Activated naive CD8-positive, alpha-beta T cell treated with anti-CD3 and anti-CD28 coated beads, Interleukin-2, amount 50 U/mL, for 16 hours (primary cell): ENCODE data around the gene ZNF584.
"Not testable (repeated sequence)": the region's sequence is repeated elsewhere in the genome, so short reads cannot be mapped to it uniquely, and the experiment has no call there.

Experiments
- DNase-seq: peaks from one replicate; pipeline ENCODE4 v3.0.0-alpha.2; 2020; ENCODE audit warnings: low read depth, low spot score

The ZNF584 gene

DNA sequence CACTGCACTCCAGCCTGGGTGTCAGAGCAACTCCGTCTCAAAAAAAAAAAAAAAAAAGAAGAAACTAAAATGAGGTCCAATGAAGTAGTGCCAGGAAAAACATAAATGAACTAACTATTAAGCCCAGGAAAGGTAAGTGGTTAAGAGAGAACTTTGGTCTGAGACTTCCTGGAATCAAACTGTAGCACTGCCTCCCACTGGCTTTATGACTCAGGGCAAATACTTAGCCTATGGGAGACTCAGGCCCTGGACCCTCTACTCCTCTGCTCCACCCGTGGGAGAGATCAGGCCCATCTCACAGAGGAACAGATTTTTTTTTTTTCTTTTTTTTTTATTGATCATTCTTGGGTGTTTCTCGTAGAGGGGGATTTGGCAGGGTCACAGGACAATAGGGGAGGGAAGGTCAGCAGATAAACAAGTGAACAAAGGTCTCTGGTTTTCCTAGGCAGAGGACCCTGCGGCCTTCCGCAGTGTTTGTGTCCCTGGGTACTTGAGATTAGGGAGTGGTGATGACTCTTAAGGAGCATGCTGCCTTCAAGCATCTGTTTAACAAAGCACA is 4.5 kb upstream of the ZNF584 start:
- DNase-seq: not testable (repeated sequence)

DNA sequence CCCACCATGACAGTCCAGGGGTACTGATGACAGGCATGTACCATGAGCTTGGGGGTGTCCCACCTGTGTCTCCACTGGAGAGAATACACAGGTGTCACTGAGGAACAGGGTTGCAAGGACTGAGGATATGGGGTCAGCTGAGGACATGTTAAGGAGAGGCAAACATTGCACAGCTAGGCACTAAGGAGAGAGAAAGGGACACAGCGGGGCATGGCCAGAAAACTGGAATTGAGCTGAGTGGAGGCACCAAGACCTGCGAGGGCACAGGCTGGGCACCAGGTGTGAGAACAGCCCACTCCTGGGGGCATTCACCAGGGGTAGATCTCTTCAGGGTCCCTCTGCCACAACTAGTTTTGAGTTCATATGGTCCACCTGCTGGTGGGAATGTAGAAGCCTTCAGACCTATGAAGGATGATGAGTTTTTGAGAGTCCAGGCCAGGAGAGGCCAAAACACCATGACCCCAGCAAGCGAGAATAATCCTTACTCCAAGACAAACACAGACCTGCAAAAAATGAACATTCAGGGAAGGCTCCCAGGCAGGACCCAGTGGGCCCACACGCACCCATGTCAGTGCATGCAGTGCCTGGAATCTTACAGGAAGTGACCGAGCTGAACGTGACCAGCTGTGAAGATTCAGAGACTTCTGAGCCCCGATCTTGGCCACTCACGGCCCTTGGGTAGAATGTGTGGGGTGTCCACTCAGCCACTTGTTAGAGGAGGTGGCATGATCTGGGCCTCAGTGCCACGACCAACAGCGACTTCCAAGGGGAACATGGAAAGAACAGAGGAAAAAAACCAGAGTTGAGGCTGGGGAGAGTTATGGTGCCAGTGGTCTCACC is 1.4 kb upstream of the ZNF584 start:
- DNase-seq: no peak

DNA sequence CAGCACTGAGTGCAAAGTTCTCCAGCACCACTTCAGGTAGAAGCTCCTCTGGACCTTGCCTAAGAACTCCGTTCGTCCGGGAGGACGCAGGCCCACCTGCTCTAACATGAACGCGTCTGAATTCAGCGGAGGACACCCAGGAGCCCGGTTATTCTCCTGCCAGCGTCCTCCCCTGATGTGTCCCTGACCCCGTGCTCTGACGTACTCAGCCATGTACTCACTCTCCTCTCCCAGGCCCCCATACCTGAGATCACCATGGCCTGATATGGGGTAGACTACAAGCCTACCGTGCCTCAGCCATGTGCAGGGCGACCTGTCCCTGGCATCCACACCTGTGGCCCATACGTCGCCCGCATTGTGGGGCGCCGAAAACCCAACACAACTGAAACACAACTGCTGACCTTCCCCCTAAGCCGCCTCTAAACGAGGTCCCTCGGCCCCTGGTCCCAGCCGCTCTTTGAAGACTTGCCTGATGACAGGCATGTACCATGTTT is 744 bp upstream of the ZNF584 start:
- no peak for DNase-seq

DNA sequence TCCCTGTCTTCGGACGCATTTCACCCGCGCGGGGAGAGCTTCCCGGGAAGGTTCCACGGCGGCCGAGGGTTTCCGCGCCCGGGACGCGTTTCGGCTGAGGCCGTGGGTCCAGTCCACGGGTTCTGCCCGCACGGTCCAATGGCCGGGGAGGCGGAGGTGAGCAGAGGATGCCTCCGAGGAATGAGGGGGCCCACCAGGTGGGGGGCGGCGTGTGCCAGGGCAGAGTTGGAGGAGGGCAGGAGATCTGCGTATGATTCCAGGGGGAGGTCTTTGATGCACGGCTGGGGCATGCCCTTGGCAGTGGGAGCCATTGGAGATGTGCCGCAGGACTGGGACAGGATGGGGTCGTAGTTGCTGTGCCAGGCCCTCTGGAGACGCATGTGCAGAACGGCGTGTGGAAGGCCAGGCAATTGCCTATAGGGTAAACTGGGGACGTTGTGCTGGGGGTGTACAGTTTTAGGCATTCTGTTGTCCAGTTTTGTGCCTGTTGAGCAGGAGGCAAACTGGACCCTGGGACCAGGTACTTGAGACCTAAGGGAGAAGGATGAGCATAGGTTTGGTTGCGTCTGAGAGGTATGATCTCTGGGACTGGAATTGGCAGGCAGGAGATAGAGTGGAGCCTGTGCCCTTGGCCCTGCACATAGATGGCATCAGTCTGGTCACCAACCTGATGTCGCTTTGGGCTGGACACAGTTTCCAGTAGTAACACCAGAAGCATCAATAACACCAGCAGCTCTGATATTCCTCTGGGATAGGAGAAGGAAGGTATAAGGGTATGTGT is 751 bp downstream of the ZNF584 start:
- no peak for DNase-seq

DNA sequence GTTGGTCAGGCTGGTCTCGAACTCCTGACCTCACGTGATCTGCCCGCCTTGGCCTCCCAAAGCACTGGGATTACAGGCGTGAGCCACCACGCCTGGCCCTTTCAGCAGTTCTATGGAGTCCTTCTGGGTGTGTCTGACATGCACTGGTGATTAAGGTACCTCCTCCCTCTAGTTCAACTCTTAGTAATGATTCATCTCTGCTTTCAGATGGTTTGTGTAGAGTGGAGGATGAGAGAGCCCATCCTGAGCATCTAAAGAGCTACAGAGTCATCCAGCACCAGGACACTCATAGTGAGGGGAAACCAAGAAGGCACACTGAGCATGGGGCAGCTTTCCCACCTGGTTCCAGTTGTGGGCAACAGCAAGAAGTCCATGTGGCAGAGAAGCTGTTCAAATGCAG is 8.2 kb downstream of the ZNF584 start:
- DNase-seq: no peak

DNA sequence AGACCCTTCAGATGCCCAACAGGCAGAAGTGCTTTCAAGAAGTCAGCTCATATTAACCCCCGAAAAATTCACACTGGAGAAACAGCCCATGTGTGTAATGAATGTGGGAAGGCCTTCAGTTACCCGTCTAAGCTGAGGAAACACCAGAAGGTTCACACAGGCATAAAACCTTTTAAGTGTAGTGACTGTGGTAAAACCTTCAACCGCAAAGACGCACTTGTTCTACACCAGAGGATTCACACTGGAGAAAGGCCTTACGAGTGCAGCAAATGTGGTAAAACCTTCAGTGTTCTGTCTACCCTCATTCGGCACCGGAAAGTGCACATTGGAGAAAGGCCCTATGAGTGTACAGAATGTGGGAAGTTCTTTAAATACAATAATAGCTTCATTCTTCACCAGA is 8.6 kb downstream of the ZNF584 start:
- no peak for DNase-seq

DNA sequence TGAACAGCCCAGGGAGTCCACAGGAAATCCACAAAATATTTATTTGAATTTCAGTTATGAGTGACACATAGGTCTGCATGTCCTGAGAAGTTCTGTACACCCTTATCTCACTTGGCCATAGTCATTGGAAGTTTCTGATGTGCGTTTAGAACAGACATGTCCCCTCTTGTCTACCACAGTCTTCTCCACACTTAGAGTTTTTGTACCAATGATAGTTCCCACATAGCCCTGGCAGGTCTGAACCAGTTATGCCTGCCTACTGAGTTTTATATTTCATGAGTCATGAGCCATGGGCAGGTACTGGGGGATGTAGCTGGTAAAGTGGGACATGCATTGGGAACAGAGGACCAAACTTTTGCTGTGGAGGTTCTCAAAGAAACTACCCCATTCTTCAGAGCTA is 20.2 kb downstream of the ZNF584 start:
- no peak for DNase-seq

DNA sequence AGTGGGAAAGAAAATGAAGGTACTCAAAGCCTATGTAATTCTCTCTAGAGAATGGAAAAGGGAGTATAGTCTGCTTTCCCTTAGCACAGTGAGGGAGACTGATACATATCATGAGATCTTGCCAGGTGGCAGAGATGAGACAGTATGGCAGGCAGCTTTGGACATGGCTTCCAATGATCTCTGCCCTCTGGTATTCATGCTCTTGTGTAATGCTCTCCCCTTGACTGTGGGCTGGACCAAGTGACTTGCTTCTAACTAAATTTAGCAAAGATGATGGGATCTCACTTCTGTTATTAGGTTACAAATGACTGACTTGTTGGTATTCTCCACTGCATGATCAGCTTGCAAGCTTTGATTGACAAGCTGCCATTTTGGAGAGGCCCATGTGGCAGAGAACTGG is 21.3 kb downstream of the ZNF584 start:
- DNase-seq: no peak

DNA sequence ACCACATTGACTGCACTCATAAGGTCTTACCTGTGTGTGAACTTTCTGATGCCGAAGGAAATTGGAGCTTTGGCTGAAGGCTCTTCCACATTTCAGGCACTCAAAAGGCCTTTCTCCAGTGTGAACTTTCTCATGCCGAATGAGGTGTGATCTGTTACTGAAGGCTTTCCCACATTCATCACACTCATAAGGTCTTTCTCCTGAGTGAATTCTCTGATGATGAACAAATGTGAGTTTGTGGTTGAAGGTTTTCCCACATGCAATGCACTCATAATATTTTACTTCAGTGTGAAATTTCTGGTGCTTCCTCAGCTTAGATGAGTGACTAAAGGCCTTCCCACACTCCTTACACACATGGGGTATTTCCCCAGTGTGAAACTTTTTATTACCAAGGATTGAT is 25.8 kb downstream of the ZNF584 start:
- DNase-seq: no peak

DNA sequence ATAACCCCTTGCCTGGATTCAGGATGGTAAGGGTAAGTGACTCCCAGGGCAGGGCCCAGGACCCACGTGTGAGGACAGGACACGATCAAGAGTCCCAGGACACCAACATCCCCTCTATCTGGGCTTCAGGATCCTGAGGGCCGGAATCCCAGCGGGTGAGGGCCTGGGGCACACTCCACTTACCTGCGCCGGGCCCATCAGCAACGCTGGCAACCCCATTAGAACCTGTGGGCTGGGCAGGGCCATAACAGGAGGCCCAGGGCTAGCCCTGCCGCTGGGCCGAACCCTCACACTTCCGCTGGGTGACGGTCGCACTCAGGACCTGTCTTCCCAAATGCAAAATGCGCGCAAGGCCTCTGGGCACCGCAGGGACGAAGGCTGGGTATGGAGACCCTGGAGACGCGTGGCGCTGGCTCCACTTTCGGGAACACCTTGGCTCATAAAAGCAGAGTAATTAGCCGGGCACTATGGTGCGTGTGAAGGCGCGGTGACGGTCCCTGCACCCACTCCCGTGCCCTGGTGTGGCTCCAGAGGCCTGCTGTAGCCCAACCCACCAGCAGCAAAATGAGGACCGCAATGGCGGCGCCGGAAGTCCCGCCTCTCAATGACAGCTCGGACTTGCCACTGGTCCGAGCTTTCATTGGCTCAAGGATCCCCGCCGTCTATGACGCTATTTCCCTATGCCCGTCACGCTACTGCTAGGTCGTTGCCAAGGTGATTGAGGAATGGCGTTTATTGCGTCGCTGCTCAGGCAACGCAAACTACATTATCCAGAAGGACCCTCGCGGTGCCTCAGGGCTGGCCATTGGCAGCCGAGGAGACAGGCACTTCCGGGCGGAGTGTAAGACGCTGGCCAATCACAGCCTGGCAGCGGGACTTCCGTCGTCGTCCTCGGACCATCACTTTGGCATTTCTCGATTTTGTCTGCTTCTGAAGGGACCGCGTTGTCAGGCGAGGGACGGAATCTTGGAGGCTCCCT is 31.4 kb downstream of the ZNF584 start, which contains the start of gene ZNF132:
ZNF132 (minus strand) TSS at position 578 of the 979 bp plus-strand sequence; CDS start at position 246, 332 bp downstream.
- peak; percentile 84 for DNase-seq

DNA sequence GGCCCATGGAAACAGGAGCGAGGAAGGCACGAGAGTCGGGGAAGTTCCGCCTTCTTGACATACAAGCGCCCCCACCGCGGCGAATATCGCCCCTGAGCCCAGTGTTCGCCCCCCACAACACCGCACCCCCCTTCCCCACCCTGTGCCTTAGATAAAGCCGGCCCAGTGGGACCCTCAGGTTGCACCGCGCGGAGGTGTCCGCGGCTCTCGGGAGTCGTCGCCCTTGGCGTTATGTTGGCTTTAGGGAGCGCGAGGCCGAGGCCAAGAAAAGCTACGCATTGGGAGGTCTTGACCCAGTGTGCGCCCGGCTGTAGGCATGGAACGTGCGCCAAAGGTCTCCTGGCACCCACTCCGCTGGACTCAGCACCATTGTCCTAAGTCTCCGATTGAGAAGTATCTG is 32.1 kb downstream of the ZNF584 start:
- DNase-seq: no peak

DNA sequence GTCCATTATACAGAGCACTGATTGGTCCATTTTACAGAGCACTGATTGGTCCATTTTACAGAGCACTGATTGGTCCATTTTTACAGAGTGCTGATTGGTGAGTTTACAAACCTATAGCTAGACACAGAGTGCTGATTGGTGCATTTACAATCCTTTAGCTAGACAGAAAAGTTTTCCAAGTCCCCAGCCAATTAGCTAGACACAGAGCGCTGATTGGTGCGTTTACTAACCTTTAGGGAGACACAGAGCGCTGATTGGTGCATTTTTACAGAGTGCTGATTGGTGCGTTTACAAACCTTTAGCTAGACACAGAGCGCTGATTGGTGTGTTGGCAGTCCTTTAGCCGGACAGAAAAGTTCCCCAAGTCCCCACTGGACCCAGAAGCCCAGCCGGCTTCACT is 34.5 kb downstream of the ZNF584 start:
- not testable (repeated sequence) for DNase-seq

DNA sequence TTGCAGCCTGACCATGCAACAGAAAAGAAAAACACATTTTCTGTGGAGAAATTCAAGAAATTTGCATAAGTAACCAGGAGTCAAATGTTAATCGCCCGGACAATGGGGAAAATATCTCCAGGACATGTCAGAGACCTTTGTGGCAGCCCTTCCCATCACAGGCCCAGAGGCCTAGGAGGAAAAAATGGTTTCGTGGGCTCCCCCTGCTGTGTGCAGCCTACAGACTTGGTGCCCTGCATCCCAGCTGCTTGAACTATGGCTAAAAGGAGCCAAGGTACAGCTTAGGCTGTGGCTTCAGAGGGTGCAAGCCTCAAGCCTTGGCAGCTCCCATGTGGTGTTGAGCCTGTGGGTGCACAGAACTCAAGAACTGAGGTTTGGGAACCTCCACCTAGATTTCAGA is 40.4 kb downstream of the ZNF584 start:
- not testable (repeated sequence) for DNase-seq

DNA sequence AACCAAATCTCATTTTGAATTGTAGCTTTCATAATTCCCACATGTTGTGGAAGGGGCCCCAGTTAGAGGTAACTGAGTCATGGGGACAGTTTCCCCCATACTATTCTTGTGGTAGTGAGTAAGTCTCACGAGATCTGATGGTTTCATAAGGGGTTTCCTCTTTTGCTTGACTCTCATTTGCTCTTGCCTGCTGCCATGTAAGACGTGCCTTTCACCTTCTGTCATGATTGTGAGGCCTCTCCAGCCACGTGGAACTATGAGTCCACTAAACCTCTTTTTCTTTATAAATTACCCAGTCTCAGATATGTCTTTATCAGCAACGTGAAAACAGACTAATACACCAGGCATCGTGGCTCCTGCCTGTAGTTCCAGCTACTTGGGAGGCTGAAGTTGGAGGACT is 41.5 kb downstream of the ZNF584 start:
- not testable (repeated sequence) for DNase-seq

DNA sequence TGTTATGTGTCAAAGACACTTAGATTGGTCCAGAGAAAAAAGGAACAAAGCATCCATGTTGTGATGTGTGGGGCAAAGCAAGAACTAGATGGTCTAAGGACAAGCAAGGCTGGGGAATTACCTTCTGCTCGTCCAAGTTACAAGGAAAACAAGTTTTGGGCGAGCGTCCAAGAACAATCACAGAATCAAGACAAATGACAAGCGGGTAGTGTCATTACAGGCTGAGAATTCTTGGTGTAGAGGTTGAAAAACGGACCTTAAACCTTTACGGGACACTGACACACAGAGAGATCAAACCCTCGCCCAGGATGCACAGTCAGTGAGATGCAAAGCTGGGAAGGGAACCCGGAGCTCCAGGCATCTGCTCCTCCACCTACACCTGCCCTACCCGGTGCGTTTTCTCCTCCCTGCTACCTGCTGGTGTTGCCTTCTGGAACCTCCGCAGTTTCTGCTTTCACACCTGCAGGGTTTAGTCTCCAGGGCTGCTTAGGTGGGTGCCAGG is 42.5 kb downstream of the ZNF584 start:
- DNase-seq: no peak

DNA sequence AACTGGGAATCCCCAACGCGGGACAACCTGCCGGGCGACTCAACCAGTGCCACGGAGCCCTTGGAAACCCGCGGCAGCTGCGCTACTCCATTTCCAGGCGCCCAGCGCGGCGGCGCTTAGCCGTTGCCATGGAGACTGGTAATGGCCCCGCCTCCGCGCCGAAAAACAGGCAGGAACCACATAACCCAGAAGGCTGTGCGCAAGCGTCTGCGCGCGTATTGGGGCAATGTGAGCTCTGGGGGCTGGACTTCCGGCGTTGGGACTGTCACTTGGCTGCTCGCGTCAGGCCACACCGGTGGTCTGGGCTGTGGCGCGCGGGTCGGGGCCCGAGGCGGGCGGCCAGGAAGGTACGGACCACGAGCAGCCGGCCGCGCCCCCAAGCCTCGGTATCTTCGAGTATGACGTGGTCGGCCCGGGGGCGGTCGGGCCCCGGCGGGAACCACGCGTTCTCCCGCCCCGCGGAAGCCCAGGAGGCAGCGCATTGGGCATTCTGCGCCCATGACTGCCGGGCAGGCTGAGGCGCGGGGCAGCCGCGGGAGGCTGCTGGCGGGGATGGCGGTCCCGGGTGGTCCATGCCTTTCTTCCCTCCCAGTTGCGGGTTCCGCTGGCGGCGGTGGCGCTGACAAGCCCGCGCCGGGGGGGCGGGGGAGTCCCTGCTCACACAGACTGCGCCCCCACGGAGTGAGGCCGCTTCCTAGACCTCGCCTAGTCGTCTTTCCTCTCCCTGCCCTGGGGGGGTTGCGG is 43.1 kb downstream of the ZNF584 start, which contains the start of gene ZNF324B:
ZNF324B (plus strand) TSS at position 265 of the 744 bp plus-strand sequence. CDS start 2,080 bp downstream, outside the sequence.
- DNase-seq: peak; percentile 96

DNA sequence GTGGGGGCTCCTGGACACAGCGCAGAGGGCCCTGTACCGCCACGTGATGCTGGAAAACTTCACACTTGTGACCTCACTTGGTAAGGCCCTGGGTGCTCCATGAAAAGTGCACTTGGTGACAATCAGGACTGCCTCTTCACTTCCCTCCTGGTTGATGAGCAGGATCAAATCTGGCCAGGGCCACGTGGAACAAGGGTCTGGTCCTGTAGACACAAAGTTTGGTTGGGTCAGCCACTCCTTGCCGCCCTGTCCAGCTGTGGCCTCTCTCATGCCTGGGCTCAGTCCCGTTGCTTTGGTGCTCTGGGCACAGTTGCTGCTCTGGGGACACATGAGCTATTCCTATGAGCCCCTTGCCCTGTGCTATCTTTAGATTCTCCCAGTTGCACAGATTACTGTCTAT is 45.3 kb downstream of the ZNF584 start:
- DNase-seq: no peak

DNA sequence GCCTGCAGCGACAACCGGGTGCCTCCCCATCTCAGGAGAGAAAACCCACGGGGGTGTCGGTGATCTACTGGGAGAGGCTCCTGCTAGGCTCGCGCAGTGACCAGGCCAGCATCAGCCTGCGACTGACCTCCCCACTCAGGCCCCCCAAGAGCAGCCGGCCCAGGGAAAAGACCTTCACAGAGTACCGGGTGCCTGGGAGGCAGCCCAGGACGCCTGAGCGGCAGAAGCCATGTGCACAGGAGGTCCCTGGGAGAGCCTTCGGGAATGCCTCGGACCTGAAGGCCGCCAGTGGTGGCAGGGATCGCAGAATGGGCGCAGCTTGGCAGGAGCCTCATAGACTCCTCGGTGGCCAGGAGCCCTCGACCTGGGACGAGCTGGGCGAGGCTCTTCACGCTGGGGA is 46.9 kb downstream of the ZNF584 start:
- no peak for DNase-seq

DNA sequence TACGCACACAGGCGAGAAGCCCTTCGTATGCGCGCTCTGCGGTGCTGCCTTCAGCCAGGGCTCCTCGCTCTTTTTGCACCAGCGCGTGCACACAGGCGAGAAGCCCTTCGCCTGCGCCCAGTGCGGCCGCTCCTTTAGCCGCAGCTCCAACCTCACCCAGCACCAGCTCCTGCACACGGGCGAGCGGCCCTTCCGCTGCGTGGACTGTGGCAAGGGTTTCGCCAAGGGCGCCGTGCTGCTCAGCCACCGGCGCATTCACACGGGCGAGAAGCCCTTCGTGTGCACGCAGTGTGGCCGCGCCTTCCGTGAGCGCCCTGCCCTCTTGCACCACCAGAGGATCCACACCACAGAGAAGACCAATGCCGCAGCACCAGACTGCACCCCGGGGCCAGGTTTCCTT is 47.7 kb downstream of the ZNF584 start:
- no peak for DNase-seq

DNA sequence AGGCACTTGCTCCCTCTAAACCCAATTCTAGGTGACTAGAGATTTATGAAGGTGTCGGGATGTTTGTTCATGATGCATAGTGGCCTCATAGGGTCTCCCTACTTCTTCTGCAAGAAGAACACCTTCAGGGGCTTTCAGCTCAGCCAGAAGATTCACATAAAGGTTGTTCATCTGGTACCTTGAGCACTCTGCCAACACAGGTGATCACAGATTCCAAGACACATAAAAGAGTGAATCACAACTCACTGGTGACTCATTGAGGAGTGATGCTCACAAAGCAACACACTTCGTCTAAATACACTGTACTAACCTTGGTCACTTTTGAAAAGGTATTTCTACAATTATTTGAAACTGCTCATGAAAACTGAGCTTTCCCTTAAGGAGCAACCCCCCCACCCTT is 51.6 kb downstream of the ZNF584 start:
- no peak for DNase-seq
